ENCODE results near the gene SELENON. TPM values are rescaled to one million over a fixed set of nuclear protein-coding genes. Genes with fewer than 3 reads are reported as not detected.

SELENON gene
- total RNA-seq, 3 donors from 2014 or later, result 29.6 to 45.1 (median 35.9) TPM

DNA sequence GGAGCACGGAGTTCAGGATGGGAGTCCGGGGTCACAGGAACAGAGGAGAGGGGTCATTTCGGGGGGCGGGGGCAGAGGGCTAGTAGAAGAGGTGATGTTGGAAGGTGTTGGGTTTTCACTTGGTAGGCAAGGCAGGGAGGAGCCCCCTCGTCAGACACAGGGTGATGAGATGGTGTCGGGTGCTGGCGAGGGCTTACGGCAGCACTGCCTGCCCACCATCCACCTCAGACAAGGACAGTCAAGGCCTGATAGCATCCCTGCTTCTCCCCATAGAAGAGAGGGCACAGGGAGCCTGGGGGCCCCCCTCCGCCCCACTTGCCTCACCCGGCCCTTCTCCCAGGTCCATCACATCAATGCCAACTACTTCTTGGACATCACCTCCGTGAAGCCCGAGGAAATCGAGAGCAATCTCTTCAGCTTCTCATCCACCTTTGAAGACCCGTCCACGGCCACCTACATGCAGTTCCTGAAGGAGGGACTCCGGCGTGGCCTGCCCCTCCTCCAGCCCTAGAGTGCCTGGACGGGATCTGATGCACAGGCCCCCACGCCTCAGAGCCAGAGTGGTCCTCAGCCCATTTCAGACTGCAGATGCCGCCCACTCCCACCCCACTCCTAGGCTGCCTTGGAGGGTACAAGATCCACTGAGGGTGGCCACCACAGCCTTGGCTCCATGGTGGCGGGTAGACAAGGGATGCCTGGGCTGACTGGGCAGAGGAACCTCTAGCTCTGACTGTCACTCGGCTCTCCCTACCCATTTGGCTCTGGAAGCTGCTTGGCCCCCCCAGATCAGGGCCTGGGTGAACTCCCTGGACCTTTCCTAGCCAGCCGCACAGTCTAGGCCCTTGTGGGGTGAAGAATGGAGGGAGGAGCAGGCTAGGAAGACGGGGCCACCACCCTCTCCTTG is 15.5 kb downstream of the SELENON start:
- DNase-seq, result peak in 1 of 3 donors; percentile 25
- H3K36me3 ChIP-seq (ENCODE audit: low read depth), result no peaks in the 10 kb centered on the region
- intact Hi-C loops (cut with DNase I, micrococcal nuclease), result no loop called here
- no peak overlapping the region for H3K4me3 ChIP-seq
- no peaks in the 10 kb centered on the region for H3K9me3 ChIP-seq
- no peak for ATAC-seq
- TF ChIP-seq, protein P1, sequence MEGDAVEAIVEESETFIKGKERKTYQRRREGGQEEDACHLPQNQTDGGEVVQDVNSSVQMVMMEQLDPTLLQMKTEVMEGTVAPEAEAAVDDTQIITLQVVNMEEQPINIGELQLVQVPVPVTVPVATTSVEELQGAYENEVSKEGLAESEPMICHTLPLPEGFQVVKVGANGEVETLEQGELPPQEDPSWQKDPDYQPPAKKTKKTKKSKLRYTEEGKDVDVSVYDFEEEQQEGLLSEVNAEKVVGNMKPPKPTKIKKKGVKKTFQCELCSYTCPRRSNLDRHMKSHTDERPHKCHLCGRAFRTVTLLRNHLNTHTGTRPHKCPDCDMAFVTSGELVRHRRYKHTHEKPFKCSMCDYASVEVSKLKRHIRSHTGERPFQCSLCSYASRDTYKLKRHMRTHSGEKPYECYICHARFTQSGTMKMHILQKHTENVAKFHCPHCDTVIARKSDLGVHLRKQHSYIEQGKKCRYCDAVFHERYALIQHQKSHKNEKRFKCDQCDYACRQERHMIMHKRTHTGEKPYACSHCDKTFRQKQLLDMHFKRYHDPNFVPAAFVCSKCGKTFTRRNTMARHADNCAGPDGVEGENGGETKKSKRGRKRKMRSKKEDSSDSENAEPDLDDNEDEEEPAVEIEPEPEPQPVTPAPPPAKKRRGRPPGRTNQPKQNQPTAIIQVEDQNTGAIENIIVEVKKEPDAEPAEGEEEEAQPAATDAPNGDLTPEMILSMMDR (IDR thresholded peaks at IDR 0.05), result no peak
- H3K4me1 ChIP-seq (ENCODE audit: low read depth), result peaks cover 18% of the 10 kb centered on the region

DNA sequence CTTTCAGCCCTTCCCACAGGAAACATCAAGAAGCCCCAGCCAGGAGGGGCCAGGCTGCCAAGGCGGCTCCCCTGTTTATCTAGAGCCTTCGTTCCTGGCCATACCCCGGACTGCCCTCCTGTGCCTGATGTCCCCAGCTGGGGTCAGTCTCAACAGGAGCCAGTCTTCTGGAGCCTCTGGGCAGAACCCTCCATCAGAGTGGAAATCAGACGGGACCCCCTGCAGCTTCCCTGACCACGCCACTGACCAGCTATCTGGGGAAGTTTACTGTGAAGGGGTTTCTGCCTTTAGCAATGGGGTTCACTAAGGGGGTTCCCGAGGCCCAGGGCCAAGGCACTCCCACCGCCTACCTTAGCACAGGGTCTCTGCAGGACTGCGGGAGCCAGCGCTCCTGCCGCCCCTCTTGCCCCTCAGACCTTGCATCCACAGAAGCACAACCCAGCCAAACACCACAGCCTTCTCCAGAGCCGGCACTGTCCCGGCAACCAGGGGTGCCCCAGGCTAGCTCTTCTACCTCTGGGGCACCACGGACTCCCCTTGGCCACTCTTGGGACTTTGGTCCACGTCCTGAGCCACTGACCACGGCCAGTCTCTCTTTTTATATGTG is 16.2 kb downstream of the SELENON start:
- intact Hi-C loops (cut with DNase I, micrococcal nuclease), result no loop called here
- no peak overlapping the region for H3K4me3 ChIP-seq
- no peaks in the 10 kb centered on the region for H3K36me3 ChIP-seq (ENCODE audit: low read depth)
- H3K4me1 ChIP-seq (ENCODE audit: low read depth), result peaks cover 24% of the 10 kb centered on the region
- H3K9me3 ChIP-seq, result no peaks in the 10 kb centered on the region
- TF ChIP-seq, protein P1 (IDR thresholded peaks at IDR 0.05), result no peak
- DNase-seq (peak in 1 of 3 donors; percentile 19), ATAC-seq (no peak)

DNA sequence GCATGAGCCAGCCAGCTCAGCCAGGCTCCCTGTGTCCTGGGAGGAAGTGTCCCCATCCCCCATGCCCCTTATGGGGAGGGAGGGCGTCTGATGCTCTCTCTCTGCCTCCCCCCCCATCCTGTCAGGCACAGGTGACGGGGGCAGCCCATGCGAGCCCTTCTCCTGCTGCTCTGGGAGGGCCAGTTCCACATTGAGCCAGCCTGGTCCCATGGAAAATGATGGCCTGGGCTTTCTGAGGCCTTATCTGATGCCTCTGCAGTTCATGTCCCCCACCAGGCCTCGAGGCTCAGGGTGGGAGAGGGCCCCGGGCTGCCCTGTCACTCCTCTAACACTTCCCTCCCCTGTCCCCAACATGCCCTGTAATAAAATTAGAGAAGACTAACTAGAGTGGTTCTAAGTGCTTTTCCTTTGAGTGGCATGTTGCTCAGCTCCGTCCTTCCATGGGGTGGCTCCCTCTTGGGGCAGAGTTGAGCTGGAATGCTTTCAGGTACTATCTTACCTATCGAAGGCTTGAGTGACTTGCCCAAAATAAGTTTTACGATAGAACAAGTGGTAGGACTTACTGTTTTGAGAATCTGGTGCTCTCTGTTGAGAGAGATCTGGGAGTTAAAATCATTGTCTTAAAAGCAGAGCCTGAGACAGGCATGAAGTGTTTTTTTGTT is 18.0 kb downstream of the SELENON start:
- intact Hi-C loops (cut with DNase I, micrococcal nuclease), result no loop called here

DNA sequence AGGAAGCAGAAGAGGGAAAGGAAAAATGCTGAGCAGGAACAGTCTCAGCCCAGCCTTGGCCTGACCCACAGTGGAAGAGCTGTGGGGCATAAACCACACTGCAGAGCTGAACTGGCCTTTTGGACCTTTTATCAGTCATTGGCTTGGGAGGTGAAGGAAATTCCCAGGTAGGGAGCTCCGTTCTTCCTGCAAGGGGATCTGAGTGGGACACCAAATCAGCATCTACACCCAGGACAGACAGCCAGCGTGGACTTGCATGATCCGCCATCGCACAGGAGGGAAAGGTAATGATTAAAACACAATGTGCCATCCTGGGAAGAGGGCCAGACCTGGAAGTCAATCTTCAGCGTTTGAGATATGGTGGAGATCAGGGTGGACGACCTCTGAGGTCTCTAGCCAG is 18.6 kb downstream of the SELENON start:
- peaks cover 30% of the 10 kb centered on the region for H3K4me1 ChIP-seq (ENCODE audit: low read depth)
- H3K36me3 ChIP-seq (ENCODE audit: low read depth), result no peaks in the 10 kb centered on the region
- no peaks in the 10 kb centered on the region for H3K9me3 ChIP-seq
- peak; percentile 17 for ATAC-seq
- intact Hi-C loops (cut with DNase I, micrococcal nuclease), result no loop called here
- H3K4me3 ChIP-seq, result no peak overlapping the region
- DNase-seq, result no peak
- TF ChIP-seq, protein P1 (IDR thresholded peaks at IDR 0.05), result no peak

More for the DNA sequence above, 18.0 kb downstream of the SELENON start:
- H3K4me3 ChIP-seq, result no peak overlapping the region
- ATAC-seq (no peak), DNase-seq (no peak)
- peaks cover 30% of the 10 kb centered on the region for H3K4me1 ChIP-seq (ENCODE audit: low read depth)
- no peaks in the 10 kb centered on the region for H3K9me3 ChIP-seq
- H3K36me3 ChIP-seq (ENCODE audit: low read depth), result no peaks in the 10 kb centered on the region
- TF ChIP-seq, protein P1 (IDR thresholded peaks at IDR 0.05), result peak; percentile 11

DNA sequence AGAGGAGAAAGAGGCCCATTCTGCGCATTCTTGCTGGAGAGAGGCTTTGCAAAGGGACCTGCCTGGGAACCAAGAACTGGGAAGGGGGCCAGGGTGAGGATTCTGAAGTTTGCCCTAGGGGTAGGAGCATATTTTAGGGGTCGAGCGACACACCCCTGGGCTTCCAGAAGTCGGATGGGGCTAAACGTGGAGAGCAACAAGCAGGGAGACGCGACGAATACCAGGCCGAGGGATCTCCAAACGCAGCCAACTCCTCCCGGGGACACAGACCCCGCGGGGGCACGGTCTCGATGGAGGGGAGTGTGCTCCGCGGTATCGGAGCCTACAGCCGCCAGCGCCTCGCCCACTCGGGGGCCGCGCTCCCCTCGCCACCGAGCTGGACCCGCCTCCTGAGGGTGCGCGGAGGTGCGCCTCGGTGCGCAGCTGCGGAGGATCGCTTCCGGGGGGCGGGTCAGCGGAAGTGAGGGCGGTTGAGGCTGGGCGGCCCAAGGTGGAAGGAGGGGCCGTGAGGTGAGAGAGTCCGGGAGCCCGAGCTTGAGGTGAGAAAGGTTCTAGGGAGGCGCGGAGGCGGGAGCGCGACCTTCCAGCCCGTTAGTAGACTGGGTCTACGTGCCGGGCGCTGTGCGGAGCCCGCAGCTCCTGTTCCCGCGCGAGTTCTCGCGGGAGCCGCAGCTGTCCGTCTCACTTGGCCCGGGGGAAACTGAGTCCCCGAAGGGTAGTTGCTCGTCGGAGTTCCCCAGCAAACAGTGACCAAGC is 19.7 kb downstream of the SELENON start, which contains the start of gene MTFR1L:
MTFR1L (plus strand) TSS at position 464 of the 756 bp plus-strand sequence. CDS start 3,151 bp downstream, outside the sequence.
- intact Hi-C loops (cut with DNase I, micrococcal nuclease), result no loop called here
- peaks cover 30% of the 10 kb centered on the region for H3K4me1 ChIP-seq (ENCODE audit: low read depth)
- DNase-seq, result peak; percentile 95 to 96 (median 96)

More for the DNA sequence above, 19.7 kb downstream of the SELENON start, which contains the start of gene MTFR1L:
- peak; percentile 92 for ATAC-seq
- no peaks in the 10 kb centered on the region for H3K36me3 ChIP-seq (ENCODE audit: low read depth)
- H3K4me3 ChIP-seq, result peak within 1 kb of the TSS; percentile 62
- H3K9me3 ChIP-seq, result no peaks in the 10 kb centered on the region
- TF ChIP-seq, protein P1 (IDR thresholded peaks at IDR 0.05), result no peak

All from mucosa of descending colon (tissue), 3 donors.